GM12865 (cell line): Measurements from ENCODE around the gene MAGEA3.
"Not testable (repeated sequence)": the region's sequence is repeated elsewhere in the genome, so short reads cannot be mapped to it uniquely, and the experiment has no call there.

ENCODE experiments used
- DNase-seq: peaks from one replicate; pipeline ENCODE4 v3.0.0; 2010; ENCODE audit warnings: low read depth
- H3K4me3 ChIP-seq: 2 replicates; pipeline ENCODE4 v1.5.1; 2011; ENCODE audit warnings: mild to moderate bottlenecking, low read depth, low read length, control low read depth
- TF ChIP-seq, protein P1 (sequence below): IDR thresholded peaks from 2 replicates; pipeline ENCODE4 v1.5.1; 2011; ENCODE audit warnings: low read length, control low read depth, low read depth, inconsistent platforms; ENCODE audit not compliant: insufficient read depth; ENCODE audit errors: missing control alignments

MAGEA3 gene, protein sequence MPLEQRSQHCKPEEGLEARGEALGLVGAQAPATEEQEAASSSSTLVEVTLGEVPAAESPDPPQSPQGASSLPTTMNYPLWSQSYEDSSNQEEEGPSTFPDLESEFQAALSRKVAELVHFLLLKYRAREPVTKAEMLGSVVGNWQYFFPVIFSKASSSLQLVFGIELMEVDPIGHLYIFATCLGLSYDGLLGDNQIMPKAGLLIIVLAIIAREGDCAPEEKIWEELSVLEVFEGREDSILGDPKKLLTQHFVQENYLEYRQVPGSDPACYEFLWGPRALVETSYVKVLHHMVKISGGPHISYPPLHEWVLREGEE

DNA sequence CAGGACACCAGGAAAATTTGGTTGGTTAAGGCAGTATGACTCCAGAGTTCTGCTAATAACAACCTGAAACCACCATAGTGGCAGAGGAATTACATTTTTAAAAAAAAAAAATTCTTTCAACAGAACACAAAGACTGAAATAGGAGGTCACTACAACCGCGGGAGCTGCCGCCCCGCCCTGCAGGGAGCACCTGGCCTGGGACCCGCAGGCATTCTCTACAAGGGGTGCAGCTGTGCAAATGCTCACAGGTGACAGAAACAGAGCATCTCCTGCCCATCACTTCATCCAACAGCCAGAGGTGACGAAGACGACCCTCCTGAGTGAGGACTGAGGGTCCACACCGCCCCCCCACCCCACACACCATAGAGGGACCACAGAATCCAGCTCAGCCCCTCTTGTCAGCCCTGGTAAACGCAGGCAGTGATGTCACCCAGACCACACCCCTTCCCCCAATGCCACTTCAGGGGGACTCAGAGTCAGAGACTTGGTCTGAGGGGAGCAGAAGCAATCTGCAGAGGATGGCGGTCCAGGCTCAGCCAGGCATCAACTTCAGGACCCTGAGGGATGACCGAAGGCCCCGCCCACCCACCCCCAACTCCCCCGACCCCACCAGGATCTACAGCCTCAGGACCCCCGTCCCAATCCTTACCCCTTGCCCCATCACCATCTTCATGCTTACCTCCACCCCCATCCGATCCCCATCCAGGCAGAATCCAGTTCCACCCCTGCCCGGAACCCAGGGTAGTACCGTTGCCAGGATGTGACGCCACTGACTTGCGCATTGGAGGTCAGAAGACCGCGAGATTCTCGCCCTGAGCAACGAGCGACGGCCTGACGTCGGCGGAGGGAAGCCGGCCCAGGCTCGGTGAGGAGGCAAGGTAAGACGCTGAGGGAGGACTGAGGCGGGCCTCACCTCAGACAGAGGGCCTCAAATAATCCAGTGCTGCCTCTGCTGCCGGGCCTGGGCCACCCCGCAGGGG lies at the start of gene MAGEA3:
MAGEA3 (plus strand) TSS at position 843 of the 980 bp plus-strand sequence. CDS start 2,039 bp downstream, outside the sequence.
- not testable (repeated sequence) for DNase-seq, H3K4me3 ChIP-seq

DNA sequence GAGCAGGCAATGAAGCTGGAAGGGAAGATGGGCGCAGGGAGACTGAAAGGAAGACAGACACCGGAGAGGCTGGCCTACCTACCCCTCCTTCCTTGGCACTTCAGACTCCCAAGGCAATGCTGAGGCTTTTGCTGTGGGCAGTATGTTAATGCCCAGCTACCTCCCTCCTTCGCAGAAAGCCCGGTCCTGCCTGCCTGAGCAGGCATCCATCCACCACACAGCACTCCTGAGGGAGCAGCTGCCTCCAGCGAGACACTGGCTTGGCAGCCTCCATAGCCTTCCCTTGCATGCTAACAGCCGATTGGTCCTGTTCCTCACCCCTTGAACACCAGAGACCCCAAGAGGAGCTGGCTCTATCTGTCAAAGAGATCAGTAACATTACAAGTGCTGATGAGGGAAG lies 46.5 kb upstream of the MAGEA3 start:
- TF ChIP-seq, protein P1, sequence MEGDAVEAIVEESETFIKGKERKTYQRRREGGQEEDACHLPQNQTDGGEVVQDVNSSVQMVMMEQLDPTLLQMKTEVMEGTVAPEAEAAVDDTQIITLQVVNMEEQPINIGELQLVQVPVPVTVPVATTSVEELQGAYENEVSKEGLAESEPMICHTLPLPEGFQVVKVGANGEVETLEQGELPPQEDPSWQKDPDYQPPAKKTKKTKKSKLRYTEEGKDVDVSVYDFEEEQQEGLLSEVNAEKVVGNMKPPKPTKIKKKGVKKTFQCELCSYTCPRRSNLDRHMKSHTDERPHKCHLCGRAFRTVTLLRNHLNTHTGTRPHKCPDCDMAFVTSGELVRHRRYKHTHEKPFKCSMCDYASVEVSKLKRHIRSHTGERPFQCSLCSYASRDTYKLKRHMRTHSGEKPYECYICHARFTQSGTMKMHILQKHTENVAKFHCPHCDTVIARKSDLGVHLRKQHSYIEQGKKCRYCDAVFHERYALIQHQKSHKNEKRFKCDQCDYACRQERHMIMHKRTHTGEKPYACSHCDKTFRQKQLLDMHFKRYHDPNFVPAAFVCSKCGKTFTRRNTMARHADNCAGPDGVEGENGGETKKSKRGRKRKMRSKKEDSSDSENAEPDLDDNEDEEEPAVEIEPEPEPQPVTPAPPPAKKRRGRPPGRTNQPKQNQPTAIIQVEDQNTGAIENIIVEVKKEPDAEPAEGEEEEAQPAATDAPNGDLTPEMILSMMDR: no peak
- DNase-seq: no peak
- no peak overlapping the region for H3K4me3 ChIP-seq

DNA sequence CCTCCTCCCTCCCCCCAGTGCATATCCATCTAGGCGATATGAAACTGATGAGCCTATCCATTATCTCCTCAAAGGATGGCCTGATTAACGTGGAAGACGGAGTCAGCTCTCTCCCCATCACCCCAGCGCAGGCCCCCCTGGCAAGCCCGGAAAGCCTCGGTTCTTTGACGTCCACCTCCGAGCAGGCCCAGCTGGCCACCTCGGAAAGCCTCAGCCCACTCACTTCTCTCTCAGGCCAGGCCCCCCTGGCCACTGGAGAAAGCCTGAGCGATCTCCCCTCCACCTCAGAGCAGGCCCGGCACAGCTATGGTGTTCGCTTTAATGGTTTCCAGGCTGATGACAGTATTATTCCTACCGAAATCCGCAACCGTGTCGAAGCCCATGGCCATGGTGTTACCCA lies 46.1 kb upstream of the MAGEA3 start:
- no peak overlapping the region for H3K4me3 ChIP-seq
- no peak for DNase-seq
- TF ChIP-seq, protein P1: no peak

DNA sequence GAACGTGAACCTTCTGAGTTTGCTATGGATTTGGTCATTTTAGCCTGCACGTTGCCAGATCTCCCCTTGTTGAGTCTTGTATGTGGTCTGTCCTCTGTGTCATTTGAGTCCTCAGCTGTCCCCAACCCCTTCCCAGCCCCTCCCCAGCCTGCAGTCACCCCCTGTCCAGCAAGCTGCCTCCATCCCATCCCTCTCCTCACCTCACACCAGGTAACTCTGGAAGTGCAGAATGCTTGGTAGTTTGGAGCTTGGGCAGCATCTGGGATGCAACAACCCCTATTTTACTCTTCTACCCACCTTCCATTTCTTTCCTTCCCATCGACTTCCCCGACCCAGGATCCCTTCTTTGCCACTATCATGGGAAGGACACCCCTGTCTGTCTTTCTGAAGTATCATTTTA lies 42.5 kb upstream of the MAGEA3 start:
- DNase-seq: no peak
- TF ChIP-seq, protein P1: no peak
- H3K4me3 ChIP-seq: no peak overlapping the region

DNA sequence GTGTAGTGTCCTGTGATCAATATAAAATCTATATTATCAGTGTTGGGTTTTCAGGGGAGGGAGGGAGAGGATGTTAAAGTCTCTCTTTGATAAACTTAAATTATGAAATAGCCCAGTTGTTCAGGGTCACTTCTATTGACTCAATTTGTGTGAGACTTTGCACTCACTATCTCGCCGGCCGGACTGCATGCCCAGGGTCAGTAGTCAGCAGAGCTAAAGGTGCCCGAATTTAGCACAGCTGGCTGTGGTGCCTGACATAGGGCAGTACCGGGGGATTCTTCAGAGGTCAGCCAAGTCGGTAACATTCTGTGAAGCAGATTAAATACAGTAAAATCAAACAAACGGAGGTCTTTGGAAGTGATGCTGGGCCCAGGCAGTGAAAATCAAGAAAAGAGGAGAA lies 41.7 kb upstream of the MAGEA3 start:
- TF ChIP-seq, protein P1: no peak
- no peak for DNase-seq
- H3K4me3 ChIP-seq: no peak overlapping the region

DNA sequence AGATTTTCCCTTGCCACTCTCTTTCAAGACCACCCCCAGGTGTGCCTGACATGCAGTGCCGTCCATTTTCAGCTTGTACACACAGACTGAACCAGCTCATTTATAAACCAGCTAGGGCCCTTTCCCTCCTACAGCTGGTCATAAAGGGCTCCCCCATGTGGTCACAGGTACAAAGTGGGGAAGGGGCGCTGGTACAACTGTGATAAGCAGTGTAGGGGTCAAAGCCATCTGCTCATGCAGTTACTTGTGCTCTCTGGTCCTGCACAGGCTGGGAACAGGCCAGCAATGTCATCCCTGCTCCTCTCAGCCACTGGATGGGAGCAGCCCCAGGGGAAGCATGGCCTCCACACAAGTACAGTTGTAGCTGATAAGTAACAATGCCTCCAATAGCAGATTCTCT lies 40.3 kb upstream of the MAGEA3 start:
- TF ChIP-seq, protein P1: no peak
- DNase-seq: no peak
- no peak overlapping the region for H3K4me3 ChIP-seq

DNA sequence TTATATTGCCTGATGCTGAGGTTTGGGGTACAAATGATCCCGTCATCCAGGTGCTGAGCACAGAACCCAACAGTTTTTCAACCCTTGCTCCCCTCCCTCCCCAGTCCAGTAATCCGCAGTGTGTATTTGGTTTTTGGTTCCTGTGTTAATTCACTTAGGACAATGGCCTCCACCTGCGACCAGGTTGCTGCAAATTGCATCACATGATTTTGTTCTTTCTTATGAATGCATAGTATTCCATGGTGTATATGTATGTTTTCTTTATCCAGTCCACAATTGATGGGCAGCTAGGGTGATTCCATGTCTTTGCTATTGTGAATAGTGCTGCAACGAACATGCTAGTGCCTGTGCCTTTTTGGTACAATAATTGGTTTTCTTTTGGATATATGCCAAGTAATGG lies 35.5 kb upstream of the MAGEA3 start:
- H3K4me3 ChIP-seq: no peak overlapping the region
- no peak for DNase-seq
- TF ChIP-seq, protein P1: no peak
